ENCODE data around the gene TMC7.

Gene TMC7

DNA sequence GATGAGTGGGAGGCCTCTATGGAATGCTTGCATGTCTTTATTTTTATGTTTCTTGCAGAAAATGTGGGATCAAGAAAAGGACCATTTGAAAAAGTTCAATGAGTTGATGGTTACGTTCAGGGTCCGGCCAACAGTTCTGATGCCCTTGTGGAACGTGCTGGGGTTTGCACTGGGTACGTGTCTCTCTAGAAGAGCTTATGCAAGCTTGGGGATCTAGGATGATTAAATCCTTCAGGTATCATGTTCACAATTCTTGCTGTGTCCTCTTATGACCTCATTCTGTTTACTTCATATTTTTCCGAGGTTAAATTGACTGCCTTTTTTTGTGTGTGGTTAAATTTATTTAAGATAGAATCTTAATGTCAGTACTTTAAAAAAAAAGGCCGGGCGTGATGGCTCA lies 90.1 kb downstream of the TMC7 start:
- TF ChIP-seq CTBP1 (IDR thresholded peaks at IDR 0.05; ENCODE audit: borderline replicate concordance) = no peak
- no peak for TF ChIP-seq ARNT (IDR thresholded peaks at IDR 0.05)
- no peak for TF ChIP-seq HDGF (IDR thresholded peaks at IDR 0.05; ENCODE audit: borderline replicate concordance)
- no peak for TF ChIP-seq BHLHE40 (IDR thresholded peaks at IDR 0.05; ENCODE audit: borderline replicate concordance)
- TF ChIP-seq FOXA1 (IDR thresholded peaks at IDR 0.05) = no peak
- no peak for TF ChIP-seq ELF4 (IDR thresholded peaks at IDR 0.05)
- no peak for TF ChIP-seq L3MBTL2 (conservative IDR thresholded peaks at IDR 0.05)
- no peak for TF ChIP-seq ZNF384 (IDR thresholded peaks at IDR 0.05)
- TF ChIP-seq SUZ12 (IDR thresholded peaks at IDR 0.05) = no peak
- no peak for TF ChIP-seq FOXM1 (IDR thresholded peaks at IDR 0.05; ENCODE audit: borderline replicate concordance)
- no peak for TF ChIP-seq SP1 (IDR thresholded peaks at IDR 0.05)
- TF ChIP-seq LEF1 (IDR thresholded peaks at IDR 0.05; ENCODE audit: borderline replicate concordance) = no peak
- no peak for TF ChIP-seq TARDBP (IDR thresholded peaks at IDR 0.05)
- TF ChIP-seq FOXK2 (IDR thresholded peaks at IDR 0.05) = no peak
- TF ChIP-seq NFRKB (IDR thresholded peaks at IDR 0.05) = no peak
- POLR2A ChIA-PET = no interaction called here
- DNase-seq (ENCODE audit: extremely low spot score) = no peak
- CTCF ChIA-PET = interaction anchor here (0.6 kb wide), 1 partner anchor 19 kb away, joined by 9 read pairs; no protein-coding TSS in a partner anchor

DNA sequence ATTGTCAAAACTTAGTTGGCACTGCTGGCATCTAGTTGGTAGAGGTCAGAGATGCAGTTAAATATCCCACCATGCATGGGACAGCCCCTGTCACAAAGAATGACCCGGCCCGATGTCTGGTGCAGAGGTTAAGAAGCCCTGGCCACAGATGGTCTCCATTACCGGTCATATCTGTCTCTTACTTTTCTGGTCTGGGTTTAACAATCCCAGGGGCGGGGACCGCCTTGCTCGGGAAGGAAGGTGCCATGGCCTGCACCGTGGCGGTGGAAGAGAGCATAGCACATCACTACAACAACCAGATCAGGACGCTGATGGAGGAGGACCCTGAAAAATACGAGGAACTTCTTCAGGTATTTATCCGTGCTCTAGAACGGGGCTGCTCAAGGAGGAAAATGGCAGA lies 91.8 kb downstream of the TMC7 start:
- TF ChIP-seq ARNT (IDR thresholded peaks at IDR 0.05) (no peak), ZNF384 (IDR thresholded peaks at IDR 0.05) (no peak), SUZ12 (IDR thresholded peaks at IDR 0.05) (no peak), NFRKB (IDR thresholded peaks at IDR 0.05) (no peak)
- no peak for DNase-seq (ENCODE audit: extremely low spot score)
- CTCF ChIA-PET = interaction anchor here (1.5 kb wide), 1 partner anchor 10 kb away, joined by 5 read pairs; no protein-coding TSS in a partner anchor
- POLR2A ChIA-PET = no interaction called here

DNA sequence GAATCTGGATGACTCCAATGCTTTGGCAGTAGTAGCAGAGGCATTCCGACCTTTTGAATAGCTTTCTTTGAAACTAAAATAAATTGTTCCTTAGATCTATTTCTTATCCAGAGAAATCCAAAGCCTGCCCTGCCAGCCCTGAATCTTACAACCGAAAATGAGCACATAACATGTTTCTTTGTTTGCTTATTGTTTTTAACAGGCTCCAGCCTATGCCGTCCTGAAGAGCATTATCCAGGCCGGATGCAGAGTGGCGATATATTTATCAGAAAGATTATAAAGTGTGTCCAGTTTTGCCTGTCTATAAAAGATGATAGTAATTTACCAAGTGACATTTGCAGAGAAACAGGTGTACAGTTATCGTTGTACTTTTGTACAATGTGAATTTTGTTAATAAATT lies 94.1 kb downstream of the TMC7 start:
- TF ChIP-seq ARNT (IDR thresholded peaks at IDR 0.05) (no peak), NFRKB (IDR thresholded peaks at IDR 0.05) (no peak), BHLHE40 (IDR thresholded peaks at IDR 0.05; ENCODE audit: borderline replicate concordance) (no peak), SUZ12 (IDR thresholded peaks at IDR 0.05) (no peak)
- ChIA-PET CTCF (no interaction called here), POLR2A (no interaction called here)
- no peak for DNase-seq (ENCODE audit: extremely low spot score)

DNA sequence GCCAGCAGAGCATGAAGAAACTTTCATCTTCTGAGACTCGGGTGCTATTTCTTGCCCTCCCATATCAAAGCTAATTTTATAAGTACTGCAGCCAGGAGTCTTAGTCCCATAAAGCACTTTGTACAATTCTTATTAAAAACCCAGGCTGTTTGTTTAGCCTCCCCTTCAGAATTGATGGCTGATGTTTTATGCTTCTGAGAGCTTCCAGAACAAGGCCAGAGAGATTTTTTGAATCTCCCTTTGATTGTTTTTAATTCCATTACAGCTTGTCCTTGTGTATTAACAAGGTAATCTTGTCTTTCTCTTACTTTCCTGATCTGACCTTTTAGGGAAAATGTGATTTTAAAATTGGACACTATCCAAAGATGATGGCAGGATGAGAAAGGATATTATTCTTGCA lies 99.9 kb downstream of the TMC7 start:
- ChIA-PET POLR2A (interaction anchor here (1.7 kb wide), 1 partner anchor 11 kb away, joined by 5 read pairs; no protein-coding TSS in a partner anchor), CTCF (no interaction called here)
- no peak for TF ChIP-seq L3MBTL2 (conservative IDR thresholded peaks at IDR 0.05)
- no peak for DNase-seq (ENCODE audit: extremely low spot score)

DNA sequence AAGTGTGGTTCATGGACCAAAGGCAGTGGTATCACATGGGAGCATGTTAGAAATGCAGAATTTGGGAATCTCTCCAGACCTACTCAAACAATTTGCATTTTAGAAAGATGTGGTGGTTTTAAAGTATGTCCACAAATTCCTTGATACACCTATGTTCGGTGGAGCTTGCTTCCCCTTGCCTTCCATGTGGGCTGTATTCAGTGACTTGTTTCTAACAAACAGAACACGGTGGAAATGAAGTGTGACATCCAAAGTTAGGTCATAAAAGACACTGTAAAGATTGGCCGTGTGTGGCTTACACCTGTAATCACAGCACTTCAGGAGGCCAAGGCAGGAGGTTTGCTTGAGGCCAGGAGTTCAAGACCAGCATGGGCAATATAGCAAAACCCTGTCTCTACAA lies 100.4 kb downstream of the TMC7 start:
- TF ChIP-seq FOXK2 (IDR thresholded peaks at IDR 0.05) = no peak
- TF ChIP-seq LEF1 (IDR thresholded peaks at IDR 0.05; ENCODE audit: borderline replicate concordance) = no peak
- no peak for TF ChIP-seq ELF4 (IDR thresholded peaks at IDR 0.05)
- no peak for TF ChIP-seq FOXM1 (IDR thresholded peaks at IDR 0.05; ENCODE audit: borderline replicate concordance)
- TF ChIP-seq SP1 (IDR thresholded peaks at IDR 0.05) = no peak
- TF ChIP-seq TARDBP (IDR thresholded peaks at IDR 0.05) = no peak
- TF ChIP-seq HDGF (IDR thresholded peaks at IDR 0.05; ENCODE audit: borderline replicate concordance) = no peak
- TF ChIP-seq, protein P1, sequence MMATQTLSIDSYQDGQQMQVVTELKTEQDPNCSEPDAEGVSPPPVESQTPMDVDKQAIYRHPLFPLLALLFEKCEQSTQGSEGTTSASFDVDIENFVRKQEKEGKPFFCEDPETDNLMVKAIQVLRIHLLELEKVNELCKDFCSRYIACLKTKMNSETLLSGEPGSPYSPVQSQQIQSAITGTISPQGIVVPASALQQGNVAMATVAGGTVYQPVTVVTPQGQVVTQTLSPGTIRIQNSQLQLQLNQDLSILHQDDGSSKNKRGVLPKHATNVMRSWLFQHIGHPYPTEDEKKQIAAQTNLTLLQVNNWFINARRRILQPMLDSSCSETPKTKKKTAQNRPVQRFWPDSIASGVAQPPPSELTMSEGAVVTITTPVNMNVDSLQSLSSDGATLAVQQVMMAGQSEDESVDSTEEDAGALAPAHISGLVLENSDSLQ (IDR thresholded peaks at IDR 0.05) = no peak
- no peak for TF ChIP-seq BHLHE40 (IDR thresholded peaks at IDR 0.05; ENCODE audit: borderline replicate concordance)
- DNase-seq (ENCODE audit: extremely low spot score) = no peak
- CTCF ChIA-PET = no interaction called here
- POLR2A ChIA-PET = interaction anchor here (1.7 kb wide), 1 partner anchor 11 kb away, joined by 5 read pairs; no protein-coding TSS in a partner anchor

DNA sequence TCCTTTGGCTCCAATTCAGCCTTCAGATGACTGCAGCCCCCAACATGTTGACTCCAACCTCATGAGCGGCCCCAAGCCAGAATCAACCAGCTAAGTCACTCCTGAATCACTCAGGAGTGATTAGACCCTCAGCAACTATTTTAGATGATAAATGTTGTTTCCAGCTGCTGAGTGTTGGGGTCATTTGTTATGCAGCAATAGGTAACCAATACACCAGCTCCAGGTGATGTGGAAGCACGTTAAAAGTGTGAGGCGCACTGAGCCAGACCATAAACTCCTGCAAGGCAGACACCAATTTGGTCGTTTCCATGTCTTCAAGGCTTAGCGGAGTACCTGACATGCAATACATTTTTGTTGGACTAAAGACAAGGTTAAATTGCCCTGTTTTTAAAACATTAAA lies 101.1 kb downstream of the TMC7 start:
- TF ChIP-seq FOXK2 (IDR thresholded peaks at IDR 0.05) = no peak
- TF ChIP-seq LEF1 (IDR thresholded peaks at IDR 0.05; ENCODE audit: borderline replicate concordance) = no peak
- TF ChIP-seq ARNT (IDR thresholded peaks at IDR 0.05) = no peak
- TF ChIP-seq CTBP1 (IDR thresholded peaks at IDR 0.05; ENCODE audit: borderline replicate concordance) = no peak
- no peak for TF ChIP-seq ELF4 (IDR thresholded peaks at IDR 0.05)
- no peak for TF ChIP-seq SUZ12 (IDR thresholded peaks at IDR 0.05)
- TF ChIP-seq SP1 (IDR thresholded peaks at IDR 0.05) = no peak
- TF ChIP-seq HDGF (IDR thresholded peaks at IDR 0.05; ENCODE audit: borderline replicate concordance) = no peak
- TF ChIP-seq BHLHE40 (IDR thresholded peaks at IDR 0.05; ENCODE audit: borderline replicate concordance) = no peak
- TF ChIP-seq, protein P1 (IDR thresholded peaks at IDR 0.05) = no peak
- no peak for TF ChIP-seq ZNF384 (IDR thresholded peaks at IDR 0.05)
- no peak for TF ChIP-seq NFRKB (IDR thresholded peaks at IDR 0.05)
- no peak for DNase-seq (ENCODE audit: extremely low spot score)
- ChIA-PET CTCF (interaction anchor here (1.4 to 2.3 kb wide), 4 partner anchors 10 to 304 kb away, joined by 7 to 24 read pairs (median 10); partner anchors contain the start of gene TMC7), POLR2A (interaction anchor here (1.0 to 1.7 kb wide), 2 partner anchors 10 to 18 kb away, joined by 4 to 5 read pairs; partner anchors contain the start of gene COQ7)

DNA sequence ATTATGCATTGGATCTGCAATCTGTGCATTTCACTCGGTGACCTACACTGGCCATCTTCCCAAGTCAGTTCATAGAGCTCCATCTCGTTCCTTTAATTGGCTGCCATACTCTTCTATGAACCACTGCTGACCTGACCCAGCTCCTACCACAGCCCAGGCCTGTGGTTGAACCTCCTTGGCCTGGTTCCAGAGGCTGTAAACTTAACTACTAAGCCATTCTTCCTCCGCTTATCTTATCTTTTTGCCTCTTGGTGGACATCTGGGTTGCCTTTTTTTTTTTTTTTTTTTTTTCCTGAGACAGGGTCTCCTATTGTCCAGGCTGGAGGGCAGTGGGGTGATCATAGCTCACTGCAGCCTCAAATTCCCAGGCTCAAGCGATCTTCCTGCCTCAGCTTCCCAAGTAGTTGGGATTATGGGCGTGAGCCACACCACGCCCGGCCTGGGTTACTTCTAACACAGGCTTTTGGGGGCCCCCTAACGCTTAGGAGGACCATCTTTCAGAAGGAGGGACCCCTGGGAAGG lies 102.0 kb downstream of the TMC7 start:
- no peak for DNase-seq (ENCODE audit: extremely low spot score)
- POLR2A ChIA-PET = interaction anchor here (0.6 to 1.5 kb wide), 5 partner anchors 9 to 94 kb away, joined by 3 to 5 read pairs (median 4); partner anchors contain the start of gene COQ7
- TF ChIP-seq FOXA1 (IDR thresholded peaks at IDR 0.05) (no peak), TARDBP (IDR thresholded peaks at IDR 0.05) (no peak), L3MBTL2 (conservative IDR thresholded peaks at IDR 0.05) (no peak), NFRKB (IDR thresholded peaks at IDR 0.05) (no peak), ZNF384 (IDR thresholded peaks at IDR 0.05) (no peak), ELF4 (IDR thresholded peaks at IDR 0.05) (no peak), BHLHE40 (IDR thresholded peaks at IDR 0.05; ENCODE audit: borderline replicate concordance) (no peak), ARNT (IDR thresholded peaks at IDR 0.05) (no peak), HDGF (IDR thresholded peaks at IDR 0.05; ENCODE audit: borderline replicate concordance) (no peak), FOXK2 (IDR thresholded peaks at IDR 0.05) (no peak), LEF1 (IDR thresholded peaks at IDR 0.05; ENCODE audit: borderline replicate concordance) (no peak)
- CTCF ChIA-PET = interaction anchor here (0.6 to 2.3 kb wide), 14 partner anchors 9 to 813 kb away, joined by 3 to 24 read pairs (median 4); partner anchors contain the start of genes COQ7 and TMC7
